HG03039 (cell line): ENCODE measurements around the gene LRP11.
"Not testable (repeated sequence)": the region's sequence is repeated elsewhere in the genome, so short reads cannot be mapped to it uniquely, and the experiment has no call there.

ENCODE experiments used
- ATAC-seq: cut with Tn5 transposase; IDR thresholded peaks from one replicate; pipeline ENCODE4 v1.9.1; 2021; ENCODE audit warnings: mild to moderate bottlenecking, moderate library complexity; ENCODE audit not compliant: unreplicated experiment

The LRP11 gene

DNA sequence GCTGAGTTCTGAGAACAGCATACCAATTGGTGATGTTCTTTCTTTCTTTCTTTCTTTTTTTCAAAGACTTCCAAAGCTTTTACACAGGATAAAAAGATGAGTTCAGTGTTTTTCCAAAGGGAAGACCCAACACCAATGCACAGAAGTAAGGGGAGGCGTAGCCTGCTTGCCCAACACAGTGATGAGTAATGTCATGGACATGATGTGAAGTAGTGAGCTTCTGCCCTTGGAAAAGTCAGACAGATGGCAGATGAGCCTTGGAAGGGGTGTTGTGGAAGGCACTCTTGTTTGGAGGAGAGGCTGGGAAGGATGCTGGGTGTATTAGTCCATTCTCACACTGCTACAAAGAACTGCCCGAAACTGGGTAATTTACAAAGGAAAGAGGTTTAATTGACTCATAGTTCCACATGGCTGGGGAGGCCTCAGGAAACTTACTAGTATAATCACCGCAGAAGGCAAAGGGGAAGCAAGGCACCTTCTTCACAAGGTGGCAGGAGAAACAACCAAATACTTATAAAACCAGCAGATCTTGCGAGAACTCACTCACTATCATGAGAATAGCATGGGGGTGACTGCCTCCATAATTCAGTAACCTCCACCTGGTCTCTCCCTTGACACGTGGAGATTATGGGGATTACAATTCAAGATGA, 12.6 kb downstream of the LRP11 start:
- ATAC-seq = no peak

DNA sequence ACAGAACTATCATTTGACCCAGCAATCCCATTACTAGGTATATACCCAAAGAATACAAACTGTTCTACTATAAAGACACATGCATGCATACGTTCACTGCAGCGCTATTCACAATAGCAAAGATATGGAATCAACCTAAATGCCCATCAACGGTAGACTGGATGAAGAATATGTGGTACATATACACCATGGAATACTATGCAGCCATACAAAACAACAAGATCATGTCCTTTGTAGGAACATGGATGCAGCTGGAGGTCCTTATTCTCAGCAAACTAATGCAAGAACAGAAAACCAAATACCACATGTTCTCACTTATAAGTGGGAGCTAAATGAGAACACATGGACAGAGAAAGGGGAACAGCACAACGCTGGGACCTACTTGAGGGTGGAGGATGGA, 15.8 kb downstream of the LRP11 start:
- not testable (repeated sequence) for ATAC-seq

DNA sequence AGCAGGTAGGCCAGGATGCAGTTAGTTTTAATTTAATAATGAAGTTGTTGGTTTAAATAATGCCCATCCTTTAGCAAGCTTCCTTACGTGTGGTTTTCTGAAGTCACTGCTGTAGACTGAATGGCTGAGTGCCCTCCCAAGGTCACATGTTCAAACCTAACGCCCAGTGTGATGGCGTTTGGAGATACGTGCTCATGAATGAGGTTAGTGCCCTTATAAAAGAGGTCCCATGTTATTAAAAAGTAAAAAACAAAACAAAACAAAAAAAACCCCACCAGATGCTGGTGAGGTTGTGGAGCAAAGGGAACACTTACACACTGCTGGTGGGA, 16.3 kb downstream of the LRP11 start:
- no peak for ATAC-seq

DNA sequence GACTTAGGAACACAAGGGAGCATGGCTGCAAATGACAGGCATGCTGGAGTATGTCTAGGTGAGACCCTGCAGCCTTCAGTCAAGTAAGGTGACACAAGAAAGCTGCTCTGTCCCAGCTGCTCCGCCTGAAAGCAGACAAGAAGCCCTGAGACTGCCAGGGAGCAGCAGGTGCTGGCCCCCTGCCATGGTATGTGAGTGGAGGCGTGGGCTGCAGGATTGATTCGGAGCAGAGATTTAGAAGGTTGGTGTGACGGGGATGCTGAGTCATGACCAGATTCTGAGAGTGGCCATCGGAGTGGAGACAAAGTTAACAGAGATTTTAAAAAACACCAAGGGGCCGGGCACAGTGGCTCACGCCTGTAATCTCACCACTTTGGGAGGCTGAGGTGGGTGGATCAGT, 17.8 kb downstream of the LRP11 start:
- ATAC-seq = no peak

DNA sequence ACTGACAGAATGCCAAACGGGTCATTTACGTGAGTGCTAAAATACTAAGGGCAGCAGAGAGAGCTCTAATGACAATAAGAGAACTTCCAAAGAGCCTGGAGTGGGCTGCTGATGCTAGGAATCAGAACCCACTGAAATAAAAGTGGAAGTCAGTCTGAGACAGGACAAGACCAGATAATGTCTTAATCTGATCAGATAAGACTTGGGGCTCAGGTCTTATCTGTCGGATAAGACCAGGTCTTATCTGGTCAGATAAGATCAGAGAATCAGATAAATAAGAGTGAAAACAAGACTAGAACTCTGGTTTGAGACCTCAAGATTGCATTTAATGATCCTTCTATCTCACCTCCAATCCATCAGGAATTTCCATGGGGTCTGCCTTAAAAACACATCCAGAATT, 18.6 kb downstream of the LRP11 start:
- no peak for ATAC-seq

DNA sequence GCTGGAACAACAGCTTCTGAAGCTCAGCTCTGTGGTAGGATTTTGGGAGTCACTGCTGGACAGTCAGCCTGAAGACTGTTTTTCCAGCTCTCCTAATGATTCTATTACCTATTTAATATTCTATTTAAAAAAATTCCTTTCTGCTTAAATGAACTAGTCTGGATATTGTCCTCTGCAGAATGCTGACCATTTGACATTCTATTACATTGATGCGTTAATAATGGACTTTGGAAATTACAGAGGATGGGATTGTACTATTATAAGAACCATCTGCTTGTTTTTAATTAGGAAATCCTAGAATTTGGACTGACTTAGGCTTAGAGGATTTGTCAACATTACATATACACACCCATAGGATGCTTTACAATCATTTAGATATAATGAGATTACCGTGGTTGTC, 19.7 kb downstream of the LRP11 start:
- no peak for ATAC-seq

DNA sequence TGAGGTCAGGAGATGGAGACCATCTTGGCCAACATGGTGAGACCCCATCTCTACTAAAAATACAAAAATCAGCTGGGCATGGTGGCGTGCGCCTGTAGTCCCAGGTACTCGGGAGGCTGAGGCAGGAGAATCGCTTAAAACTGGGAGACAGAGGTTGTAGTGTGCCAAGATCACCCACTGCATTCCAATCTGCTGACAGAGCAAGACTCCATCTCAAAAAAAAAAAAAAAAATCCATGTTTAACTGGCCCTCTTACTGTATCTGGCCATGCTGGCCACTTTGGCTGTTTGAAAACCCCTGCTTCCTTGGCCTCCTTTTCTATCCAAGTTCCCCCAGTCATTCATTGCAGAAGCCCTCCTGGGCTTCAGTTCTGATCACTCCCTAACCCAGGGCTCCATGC, 20.1 kb downstream of the LRP11 start:
- not testable (repeated sequence) for ATAC-seq

DNA sequence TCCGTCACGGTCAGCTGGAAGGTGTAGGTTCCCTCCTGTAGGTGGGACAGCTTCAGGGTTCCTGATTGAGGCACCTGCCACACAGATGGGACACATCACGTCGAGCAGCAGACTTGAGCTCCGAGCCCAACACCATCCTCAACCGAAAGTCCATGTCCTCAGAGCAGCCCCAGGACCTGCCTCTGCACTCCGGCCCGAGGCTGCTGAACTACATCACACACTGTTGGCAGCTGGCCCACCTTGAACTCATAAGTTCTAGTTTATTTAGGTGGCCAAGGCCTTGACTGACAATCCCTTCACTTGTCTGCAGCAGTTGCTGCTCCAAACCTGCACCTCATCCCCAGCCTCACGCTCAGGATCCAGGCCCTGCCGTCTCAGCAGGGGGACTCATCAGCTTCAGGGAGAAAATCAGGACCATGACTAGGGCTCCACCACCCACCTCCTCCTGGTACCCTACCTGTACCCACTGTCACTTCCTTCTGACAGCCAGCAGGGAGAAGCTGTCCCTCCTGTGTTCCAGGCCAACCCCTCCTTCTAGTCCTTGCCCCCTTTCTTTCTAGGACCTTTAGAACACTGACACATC, 21.0 kb downstream of the LRP11 start:
- no peak for ATAC-seq

DNA sequence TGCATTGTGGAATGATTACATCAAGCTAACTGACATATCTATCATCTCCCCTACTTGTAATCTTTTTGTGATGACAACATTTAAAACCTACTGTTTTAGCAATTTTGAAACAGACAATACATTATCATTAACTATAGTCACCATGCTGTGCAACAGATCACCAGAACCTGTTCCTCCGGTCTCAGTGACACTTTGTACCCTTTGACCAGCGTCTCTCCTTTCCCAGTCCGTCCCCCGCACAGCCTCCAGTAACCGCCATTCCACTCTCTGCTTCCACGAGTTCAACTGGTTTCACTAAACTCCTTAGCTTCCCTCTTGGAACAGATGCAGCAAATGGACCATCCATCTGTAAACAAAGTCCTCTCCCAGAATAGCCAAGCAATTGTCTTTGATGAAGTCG, 21.8 kb downstream of the LRP11 start:
- no peak for ATAC-seq

DNA sequence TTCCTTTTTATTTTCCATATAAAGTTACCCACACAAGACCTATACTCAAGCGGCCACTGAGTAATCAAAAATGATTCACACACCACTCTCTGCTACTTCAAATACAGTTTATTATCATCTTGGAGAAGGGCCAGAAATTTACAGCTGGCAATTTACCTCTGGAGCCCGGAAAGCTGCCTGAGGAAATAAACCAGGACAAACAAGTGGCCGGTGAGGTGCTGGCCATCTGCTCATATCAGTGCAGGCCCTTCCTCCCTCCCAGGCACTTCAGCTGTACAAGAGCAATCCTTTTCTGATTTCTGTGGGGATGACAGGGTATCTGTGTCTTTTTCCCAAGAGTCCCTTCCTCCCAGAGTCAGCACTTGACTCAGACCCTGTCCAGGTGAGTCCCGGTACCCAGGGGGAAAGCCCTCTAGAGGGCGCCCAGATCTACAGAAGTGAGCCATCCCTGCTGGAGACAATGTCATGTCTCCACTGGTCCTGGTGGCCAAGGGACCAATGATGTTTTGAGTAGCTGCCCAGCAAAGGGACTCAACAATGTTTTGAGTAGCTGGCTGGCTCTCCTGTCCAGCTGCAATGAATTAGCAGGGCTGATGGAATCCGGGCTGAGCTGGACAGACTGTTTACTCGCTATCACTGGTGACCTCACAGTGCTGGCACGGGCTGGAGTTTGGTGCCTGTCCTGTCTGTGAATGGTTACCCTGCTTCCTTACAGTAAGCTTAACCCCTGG, 23.6 kb downstream of the LRP11 start:
- no peak for ATAC-seq

DNA sequence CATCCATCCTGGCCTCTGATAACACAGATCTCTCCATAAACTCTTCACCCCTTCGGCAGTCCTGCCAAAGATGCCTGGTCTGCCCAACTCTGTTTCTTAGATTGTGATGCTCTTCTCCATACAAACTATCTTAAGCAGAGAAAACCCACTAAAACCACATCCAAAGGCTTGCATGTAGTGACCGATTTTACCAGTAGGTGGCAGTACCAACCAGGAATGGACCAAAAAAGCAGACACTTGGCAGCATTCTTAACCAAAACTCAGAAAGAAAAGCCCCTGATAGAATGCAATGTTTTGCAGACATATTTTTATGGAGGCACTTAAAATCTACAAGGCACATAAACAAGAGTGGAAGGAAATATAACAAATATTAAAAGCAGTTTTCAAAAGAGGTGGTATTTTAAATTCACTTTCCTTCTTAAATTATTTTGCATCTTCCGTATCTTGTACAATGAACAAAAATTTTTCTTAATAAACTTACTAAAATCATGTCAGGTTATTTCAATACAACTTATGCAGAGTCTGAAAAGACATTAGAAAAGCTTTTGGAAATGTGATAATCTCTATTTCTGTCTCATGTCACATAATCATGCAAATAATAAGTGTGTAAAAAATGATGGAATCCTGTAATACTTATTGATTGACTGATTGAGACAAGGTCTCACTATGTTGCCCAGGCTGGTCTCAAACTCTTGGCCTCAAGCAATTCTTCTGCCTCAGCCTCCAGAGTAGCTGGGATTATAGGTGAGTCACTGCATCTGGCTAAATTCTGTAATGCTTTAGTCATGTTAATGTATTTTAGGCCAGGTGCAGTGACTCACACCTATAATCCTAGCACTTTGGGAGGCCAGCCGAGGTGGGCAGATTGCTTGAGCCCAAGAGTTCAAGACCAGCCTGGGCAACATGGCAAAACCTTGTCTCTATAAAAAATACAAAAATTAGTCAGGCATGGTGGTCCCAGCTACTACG, 29.4 kb downstream of the LRP11 start:
- ATAC-seq = no peak

DNA sequence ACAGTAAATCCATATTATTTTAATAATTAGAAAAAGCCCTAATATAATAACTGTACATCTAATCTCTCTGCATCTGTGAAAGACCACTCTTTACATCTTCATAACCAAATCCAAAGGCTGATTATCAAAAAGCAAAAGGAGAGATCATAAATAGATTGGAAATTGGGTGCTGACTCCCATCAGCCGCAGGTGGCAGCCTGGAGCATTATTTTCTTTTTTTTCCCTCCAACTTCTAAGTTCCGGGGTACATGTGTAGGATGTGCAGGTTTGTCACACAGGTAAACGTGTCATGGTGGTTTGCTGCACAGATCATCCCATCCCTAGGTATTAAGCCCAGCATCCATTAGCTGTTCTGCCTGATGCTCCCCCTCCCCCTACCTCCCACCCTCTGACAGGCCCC, 30.5 kb downstream of the LRP11 start:
- no peak for ATAC-seq

DNA sequence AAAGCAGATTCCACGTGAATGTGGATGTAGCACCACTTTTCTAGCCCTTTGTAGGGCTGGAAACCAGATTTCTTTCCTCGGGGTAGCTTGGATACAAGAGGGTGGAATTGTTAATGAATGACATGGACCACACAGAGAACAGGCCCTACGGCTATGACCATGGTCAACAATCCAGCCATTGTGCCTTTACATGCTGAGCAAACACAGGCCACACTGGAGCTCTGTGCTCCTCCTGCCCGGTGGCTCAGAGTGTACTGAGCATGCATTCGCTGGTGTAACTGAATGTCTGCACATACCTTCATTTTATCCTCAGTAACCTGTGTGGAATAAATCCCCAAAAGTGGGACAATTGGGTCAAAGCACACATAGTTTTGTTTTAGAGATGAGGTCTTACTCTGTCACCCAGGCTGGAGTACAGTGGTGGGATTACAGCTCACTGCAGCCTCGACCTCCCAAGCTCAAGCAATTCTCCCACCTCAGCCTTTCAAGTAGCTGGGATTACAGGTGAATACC, 32.8 kb downstream of the LRP11 start:
- ATAC-seq = no peak

DNA sequence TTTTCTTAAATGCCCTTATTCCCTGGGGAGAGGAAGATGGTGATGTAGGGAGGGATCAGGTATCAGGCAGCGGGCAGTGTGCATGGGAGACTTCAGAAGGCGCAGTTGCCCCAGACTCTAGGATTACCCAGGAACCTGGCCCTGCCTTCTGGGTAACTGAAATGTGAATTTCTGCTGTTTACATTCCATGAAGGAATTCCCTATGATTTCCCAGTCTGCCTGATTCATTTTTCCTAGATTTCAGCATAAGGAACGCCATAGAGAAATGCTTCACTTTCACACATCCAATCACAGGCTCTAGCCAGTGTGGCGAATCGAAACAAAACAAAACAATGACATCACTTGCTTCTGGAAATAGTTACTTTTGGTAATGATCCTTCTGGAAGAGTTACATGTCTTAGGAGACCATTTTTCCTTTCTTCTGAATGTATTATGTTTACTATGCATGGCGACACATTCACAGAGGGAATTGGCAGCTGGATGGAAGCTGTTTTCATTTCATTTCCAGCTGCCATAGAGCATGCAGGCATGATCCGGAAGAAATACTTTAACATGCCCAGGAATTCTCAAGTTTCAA, 33.3 kb downstream of the LRP11 start:
- ATAC-seq = no peak

DNA sequence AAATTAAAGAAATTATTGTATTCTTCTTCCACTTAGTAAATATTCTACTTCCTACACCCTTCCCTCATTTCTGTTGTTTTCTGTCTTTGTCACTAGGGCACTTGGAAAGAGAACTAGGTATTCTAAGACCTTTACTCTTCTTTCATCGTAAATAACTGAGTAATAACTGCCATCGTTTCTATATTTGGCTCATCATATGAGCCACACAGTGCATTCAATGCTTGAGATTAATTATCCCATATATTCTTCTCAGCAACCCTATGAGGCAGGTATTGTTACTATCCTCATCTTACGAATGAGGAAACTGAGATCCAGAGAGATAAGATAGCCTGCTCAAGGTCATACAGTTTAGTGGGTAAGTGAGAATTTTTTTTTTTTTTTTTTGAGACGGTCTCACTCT, 38.9 kb downstream of the LRP11 start:
- no peak for ATAC-seq

DNA sequence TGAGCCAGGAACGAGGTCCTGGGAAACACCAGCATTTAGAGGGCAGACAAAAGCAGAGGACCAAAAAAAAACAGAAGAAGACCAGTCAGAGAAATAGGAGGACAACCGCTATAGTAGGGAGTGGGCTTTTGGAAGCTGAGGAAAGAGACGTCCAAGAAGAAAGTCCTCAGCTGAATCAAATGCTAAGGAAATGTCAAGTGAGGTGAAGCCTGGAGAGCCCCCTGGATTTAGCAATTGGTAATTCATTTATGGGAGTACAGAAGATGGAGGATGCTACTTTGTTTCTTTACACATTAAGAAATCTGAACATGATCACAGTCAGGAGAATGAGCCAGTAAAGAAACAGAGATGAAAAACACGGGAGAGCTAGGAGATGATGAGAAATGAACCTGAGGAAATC, 41.1 kb downstream of the LRP11 start:
- ATAC-seq = no peak

DNA sequence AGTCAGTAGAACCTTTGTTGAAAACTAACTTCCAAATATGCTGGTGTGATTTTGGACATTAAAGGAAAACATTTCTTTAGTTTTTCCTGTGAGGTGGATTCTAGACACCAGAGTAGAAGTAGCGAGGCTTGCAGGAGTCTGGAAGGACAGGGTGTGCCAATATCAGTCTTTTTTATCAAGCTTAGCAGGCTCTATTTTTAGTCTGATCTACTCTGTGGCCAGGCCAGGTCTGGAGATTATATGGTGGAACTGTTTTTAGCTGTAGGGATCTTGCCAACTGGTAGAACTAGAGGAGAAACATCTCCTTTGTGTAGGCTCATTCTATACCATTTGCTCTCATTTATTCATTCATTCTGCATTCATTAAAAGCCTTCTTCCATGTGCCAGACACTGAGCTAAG, 42.7 kb downstream of the LRP11 start:
- ATAC-seq = no peak

DNA sequence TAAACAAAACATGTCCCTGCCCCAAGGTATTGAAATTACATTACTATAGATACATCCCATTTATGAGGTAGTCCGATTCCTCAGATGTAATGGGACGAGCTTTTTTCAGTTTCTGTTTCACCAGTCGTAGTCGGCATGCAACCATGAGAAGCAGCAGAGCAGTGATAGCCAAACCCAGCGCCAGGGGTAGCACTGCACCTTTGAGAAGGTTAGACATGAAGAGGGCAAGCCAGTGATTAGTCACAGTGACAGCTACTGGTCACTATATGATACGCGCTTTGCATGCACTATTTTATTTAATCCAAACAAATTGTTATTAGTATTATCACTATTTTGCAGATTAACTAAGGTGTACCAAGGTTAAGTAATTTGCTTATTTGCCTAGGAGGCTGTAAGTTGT, 43.7 kb downstream of the LRP11 start:
- ATAC-seq = no peak

DNA sequence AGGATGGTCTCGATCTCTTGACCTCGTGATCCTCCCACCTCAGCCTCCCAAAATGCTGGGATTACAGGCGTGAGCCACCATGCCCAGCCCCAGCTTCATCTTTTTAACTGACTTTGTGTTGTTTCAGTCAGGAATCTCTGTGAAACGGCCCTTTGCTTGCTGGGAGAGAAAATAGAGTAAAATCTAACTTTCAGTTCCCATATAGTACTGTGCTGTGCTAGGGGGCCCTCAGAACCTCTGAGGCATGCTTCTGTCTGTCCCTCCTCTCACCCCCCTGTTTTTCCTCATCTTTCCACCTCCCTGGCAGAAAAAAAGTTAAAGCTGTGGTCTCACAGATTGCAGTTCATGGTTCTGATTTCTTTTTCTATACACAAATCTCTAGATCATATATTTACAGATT, 48.4 kb downstream of the LRP11 start:
- no peak for ATAC-seq

DNA sequence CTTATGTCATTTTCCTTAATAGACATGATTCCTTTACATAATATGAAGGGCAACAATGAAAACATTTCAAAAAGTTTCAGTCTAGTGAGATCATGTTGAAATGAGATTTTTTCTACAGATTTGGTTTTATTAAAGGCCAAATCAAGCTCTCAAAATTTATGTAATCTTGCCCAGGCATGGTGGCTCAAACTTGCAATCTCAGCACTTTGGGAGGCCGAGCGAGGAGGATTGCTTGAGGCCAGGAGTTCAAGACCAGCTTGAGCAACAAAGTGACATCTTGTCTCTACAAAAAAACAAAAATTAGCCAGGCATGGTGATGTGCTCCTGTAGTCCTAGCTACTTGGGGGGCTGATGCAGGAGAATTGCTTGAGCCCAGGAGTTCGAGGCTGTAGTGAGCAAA, 50.8 kb downstream of the LRP11 start:
- ATAC-seq = no peak

DNA sequence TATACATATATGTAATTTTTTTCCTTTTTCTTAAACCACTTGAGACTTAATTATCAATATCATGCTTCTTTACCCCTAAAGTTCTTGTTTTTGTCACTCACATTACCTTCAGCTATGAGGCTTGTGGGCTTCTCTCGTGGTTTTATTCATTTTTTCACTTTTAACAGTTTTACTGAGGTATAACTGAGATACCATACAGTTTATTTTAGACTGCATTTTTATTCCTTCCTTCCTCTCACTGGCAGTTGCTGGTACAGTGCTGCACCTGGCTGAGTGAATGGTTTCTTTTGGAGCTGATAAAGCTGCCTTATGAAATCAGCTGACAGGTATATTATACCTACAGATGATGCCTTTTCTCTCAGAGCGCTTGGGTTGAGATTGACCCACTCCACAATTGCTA, 54.4 kb downstream of the LRP11 start:
- ATAC-seq = no peak
